GM19238 (cell line): ENCODE data around the gene GFAP.
A peak's percentile ranks its signal among the peaks of the same experiment; 100 is the strongest.
"Not testable (repeated sequence)": the region's sequence is repeated elsewhere in the genome, so short reads cannot be mapped to it uniquely, and the experiment has no call there.

Source experiments
- DNase-seq: peaks from one replicate; pipeline ENCODE4 v3.0.0; 2011; ENCODE audit warnings: low spot score; ENCODE audit not compliant: insufficient read length

Gene GFAP

GRCh38 chr17:44915321-44915726 is at the start of gene GFAP:
Gene GFAP, minus strand, starts transcription at chr17:44915500. Its CDS starts 14 bp downstream, at chr17:44915486.
- DNase-seq, result no peak

- no peak for DNase-seq
Measured at GRCh38 chr17:44961921-44962350, 46.6 kb upstream of the GFAP start.

- DNase-seq, result no peak
Measured at GRCh38 chr17:44960691-44961090, 45.4 kb upstream of the GFAP start.

GRCh38 chr17:44959821-44960531 is 44.7 kb upstream of the GFAP start:
- DNase-seq, result no peak

- DNase-seq, result no peak
Measured at GRCh38 chr17:44956998-44957981, 42.0 kb upstream of the GFAP start.

GRCh38 chr17:44955674-44956425 is 40.5 kb upstream of the GFAP start:
- DNase-seq, result no peak

GRCh38 chr17:44952946-44953475 is 37.7 kb upstream of the GFAP start:
- no peak for DNase-seq

- DNase-seq, result no peak
Measured at GRCh38 chr17:44948315-44948795, 33.1 kb upstream of the GFAP start.

GRCh38 chr17:44947461-44948314 is 32.4 kb upstream of the GFAP start, which contains the start of gene KIF18B:
Gene KIF18B, minus strand, starts transcription at chr17:44947773. Its CDS starts 11,429 bp downstream, at chr17:44936344.
- peak; percentile 95 for DNase-seq

- DNase-seq, result not testable (repeated sequence)
Measured at GRCh38 chr17:44945652-44946051, 30.4 kb upstream of the GFAP start.

GRCh38 chr17:44942456-44942855 is 27.2 kb upstream of the GFAP start:
- DNase-seq, result no peak

GRCh38 chr17:44941712-44942331 is 26.5 kb upstream of the GFAP start:
- no peak for DNase-seq

GRCh38 chr17:44940768-44941167 is 25.5 kb upstream of the GFAP start:
- no peak for DNase-seq

GRCh38 chr17:44940317-44940716 is 25.0 kb upstream of the GFAP start:
- DNase-seq, result no peak

- DNase-seq, result no peak
Measured at GRCh38 chr17:44935116-44935515, 19.8 kb upstream of the GFAP start.

- DNase-seq, result no peak
Measured at GRCh38 chr17:44934745-44935105, 19.4 kb upstream of the GFAP start.

- no peak for DNase-seq
Measured at GRCh38 chr17:44933824-44934744, 18.8 kb upstream of the GFAP start.

- no peak for DNase-seq
Measured at GRCh38 chr17:44932787-44933097, 17.4 kb upstream of the GFAP start.
